ENCODE measurements around the gene ARID5B. TPM values are rescaled to one million over a fixed set of nuclear protein-coding genes. Genes with fewer than 3 reads are reported as not detected.

The ARID5B gene
- total and polyA plus RNA-seq, 2 donors (not counting 1 experiment from before 2014, with no cell fraction given), result 22.4 to 237 TPM

GRCh38 chr10:62037890-62038608 lies 136.6 kb downstream of the ARID5B start:
- Histone ChIP-seq H3K4me2 (replicated peaks; ENCODE audit: low read depth, low read length, poor library complexity, severe bottlenecking) (peak overlapping the region; percentile 70), H3K79me2 (ENCODE audit: control insufficient read depth, insufficient read depth, low read length) (peaks cover 99% of the 10 kb centered on the region), H3K27ac (ENCODE audit: low read length in 2 of 2) (peak overlapping the region; percentile 59 to 84), H3K9me3 (ENCODE audit: control extremely low read depth in 1 of 3, control insufficient read depth in 2 of 3, insufficient read depth in 1 of 3, low read length in 2 of 3) (peaks cover 0 to 10% (median 0%) of the 10 kb centered on the region in 3 donors), H2AFZ (ENCODE audit: insufficient read depth, low read depth, low read length, poor library complexity, severe bottlenecking) (peak overlapping the region; percentile 4), H3K36me3 (replicated peaks in 1 of 2; ENCODE audit: control extremely low read depth in 1 of 2, control insufficient read depth in 1 of 2, extremely low read depth in 1 of 2, insufficient read depth in 2 of 2, low read length in 1 of 2) (peaks cover 0 to 7% of the 10 kb centered on the region in 2 experiments), H3K27me3 (replicated peaks in 1 of 4; ENCODE audit: control extremely low read depth in 1 of 4, control insufficient read depth in 3 of 4, insufficient read depth in 4 of 4, low read length in 3 of 4) (no peaks in the 10 kb centered on the region), H3K4me3 (ENCODE audit: control extremely low read depth in 1 of 5, extremely low read depth in 1 of 5, insufficient read depth in 1 of 5, low read depth in 2 of 5, low read length in 4 of 5) (peak overlapping the region in 1 of 5 experiments; percentile 50), H4K20me1 (ENCODE audit: control insufficient read depth, insufficient read depth, low read length, poor library complexity, severe bottlenecking) (no peaks in the 10 kb centered on the region), H3K4me1 (ENCODE audit: control insufficient read depth in 2 of 2, insufficient read depth in 2 of 2, low read length in 2 of 2) (peaks cover 74 to 81% of the 10 kb centered on the region in 2 donors), H3K9ac (ENCODE audit: low read length) (peak overlapping the region; percentile 16)
- DNase-seq (no peak), ATAC-seq (ENCODE audit: low read depth) (no peak)
- H3K4me3 Mint-ChIP-seq, result peak overlapping the region; percentile 74
- H3K27ac Mint-ChIP-seq, result peak overlapping the region; percentile 87
- no peaks in the 10 kb centered on the region for H3K27me3 Mint-ChIP-seq
- POLR2A ChIA-PET, result interaction anchor here (0.6 to 1.5 kb wide), 7 partner anchors 11 to 206 kb away, joined by 3 to 19 read pairs (median 3); no protein-coding TSS in a partner anchor
- H3K4me1 Mint-ChIP-seq, result peaks cover 83% of the 10 kb centered on the region
- CTCF ChIA-PET, result interaction anchor here (0.7 to 14.1 kb wide), 41 partner anchors 9 to 1414 kb away, joined by 3 to 184 read pairs (median 5); partner anchors contain the start of gene ARID5B
- intact Hi-C loops (cut with micrococcal nuclease), result loop anchor here (1.0 to 10.0 kb wide), 4 partner anchors 12 to 207 kb away; no protein-coding TSS in a partner anchor
- TF ChIP-seq EZH2 (IDR thresholded peaks at IDR 0.05; ENCODE audit: borderline replicate concordance, insufficient read depth, low read depth, low read length, poor library complexity, severe bottlenecking), result no peak
- no peak for TF ChIP-seq CTCF (IDR thresholded peaks at IDR 0.05)
- no peaks in the 10 kb centered on the region for H3K9me3 Mint-ChIP-seq (ENCODE audit: insufficient read depth)

Data from B cell (primary cell).